Measurements from ENCODE around the gene CAMLG. TPM values are rescaled to one million over a fixed set of nuclear protein-coding genes. Genes with fewer than 3 reads are reported as not detected.
"Not testable (repeated sequence)": the region's sequence is repeated elsewhere in the genome, so short reads cannot be mapped to it uniquely, and the experiment has no call there.

CAMLG gene
- polyA plus RNA-seq, 3 donors: 61.9 to 74.7 (median 65.4) TPM

DNA sequence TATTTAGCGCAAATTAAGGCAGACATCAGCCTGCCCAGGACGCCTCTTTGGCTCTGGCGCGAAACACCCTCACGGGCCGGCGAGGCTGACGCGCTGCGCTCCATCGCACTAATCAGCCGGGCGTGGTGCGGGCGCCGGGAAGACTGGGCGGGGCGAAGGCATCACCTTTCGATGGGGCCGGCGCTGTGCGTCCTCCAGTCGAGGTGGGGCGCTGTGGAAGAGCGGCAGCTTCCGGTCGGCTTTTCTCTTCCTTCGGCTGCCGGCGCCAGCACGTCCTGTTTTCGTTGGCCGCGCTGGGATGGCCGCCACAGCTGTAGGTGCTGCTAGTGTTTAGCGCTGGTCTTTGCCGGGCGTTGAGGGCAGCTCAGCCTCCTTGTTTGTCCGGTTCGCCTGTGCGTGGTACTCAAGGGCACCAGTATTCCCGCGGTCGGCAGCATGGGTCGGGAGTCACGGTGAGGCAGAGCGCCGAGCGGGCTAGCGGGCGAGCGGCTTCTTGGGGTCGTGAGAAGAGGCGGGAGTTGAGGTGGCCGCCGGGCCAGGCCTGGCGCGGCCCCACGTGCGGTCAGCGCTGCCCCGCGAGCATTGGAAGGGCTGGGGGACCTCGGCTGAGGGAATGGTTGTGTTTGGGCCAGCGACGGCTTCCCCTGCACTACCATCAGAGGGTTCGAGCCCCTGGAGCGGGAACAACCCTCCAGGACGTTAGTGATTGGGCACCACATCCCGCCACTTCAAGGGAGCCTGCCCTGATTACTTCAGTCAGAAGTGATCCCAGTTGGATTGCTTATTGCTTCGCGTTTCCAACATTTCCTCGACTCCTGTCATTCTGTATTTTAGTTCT, 20.4 kb downstream of the CAMLG start, which contains the start of gene DDX46:
DDX46 (plus strand) TSS at position 276 of the 838 bp plus-strand sequence; CDS start at position 436, 160 bp downstream.
- DNase-seq (ENCODE audit: extremely low read depth in 1 of 11, low read depth in 9 of 11, low spot score in 4 of 11): peak; percentile 73 to 91 (median 90)

DNA sequence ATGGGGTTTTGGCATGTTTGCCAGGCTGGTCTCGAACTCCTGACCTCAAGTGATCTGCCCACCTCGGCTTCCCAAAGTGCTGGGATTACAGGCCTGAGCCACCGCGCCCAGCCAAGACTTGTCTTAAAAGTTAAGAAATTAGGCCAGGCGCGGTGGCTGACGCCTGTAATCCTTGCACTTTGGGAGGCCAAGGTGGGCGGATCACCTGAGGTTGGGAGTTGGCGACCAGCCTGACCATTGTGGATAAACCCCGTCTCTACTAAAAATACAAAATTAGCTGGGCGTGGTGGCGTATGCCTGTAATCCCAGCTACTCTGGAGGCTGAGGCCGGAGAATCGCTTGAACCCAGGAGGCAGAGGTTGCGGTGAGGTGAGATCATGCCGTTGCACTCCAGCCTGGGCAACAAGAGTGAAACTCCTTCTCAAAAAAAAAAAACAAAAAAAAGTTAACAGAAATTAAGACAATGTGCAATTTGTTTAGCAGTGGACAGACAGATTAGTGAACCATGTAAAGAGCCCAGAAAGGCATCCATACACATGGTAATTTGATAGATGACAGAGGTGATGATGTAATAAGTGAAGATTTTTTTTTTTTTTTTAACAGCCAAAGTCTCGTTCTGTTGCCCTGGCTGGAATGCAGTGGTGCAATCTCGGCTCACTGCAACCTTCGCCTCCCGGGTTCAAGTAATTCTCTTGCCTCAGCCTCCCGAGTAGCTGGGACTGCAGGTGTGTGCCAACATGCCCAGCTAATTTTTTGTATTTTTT, 29.4 kb downstream of the CAMLG start:
- DNase-seq (ENCODE audit: extremely low read depth in 1 of 11, low read depth in 9 of 11, low spot score in 4 of 11): not testable (repeated sequence)

DNA sequence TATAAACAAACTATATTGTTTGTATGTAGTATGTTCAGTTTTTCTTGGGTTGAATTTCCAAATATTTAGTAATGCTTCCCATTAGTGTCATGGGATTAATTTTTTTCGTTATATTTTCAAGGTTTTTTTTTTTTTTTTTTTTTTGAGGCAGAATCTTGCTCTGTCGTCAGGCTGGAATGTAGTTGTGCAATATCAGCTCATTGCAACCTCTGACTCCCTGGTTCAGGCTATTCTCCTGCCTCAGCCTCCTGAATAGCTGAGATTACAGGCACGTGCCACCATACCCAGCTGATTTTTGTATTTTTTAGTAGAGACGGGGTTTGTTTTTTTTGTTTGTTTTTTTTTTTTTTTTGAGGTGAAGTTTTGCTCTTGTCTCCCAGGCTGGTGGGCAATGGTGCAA, 30.9 kb downstream of the CAMLG start:
- no peak for DNase-seq (ENCODE audit: extremely low read depth in 1 of 11, low read depth in 9 of 11, low spot score in 4 of 11)

DNA sequence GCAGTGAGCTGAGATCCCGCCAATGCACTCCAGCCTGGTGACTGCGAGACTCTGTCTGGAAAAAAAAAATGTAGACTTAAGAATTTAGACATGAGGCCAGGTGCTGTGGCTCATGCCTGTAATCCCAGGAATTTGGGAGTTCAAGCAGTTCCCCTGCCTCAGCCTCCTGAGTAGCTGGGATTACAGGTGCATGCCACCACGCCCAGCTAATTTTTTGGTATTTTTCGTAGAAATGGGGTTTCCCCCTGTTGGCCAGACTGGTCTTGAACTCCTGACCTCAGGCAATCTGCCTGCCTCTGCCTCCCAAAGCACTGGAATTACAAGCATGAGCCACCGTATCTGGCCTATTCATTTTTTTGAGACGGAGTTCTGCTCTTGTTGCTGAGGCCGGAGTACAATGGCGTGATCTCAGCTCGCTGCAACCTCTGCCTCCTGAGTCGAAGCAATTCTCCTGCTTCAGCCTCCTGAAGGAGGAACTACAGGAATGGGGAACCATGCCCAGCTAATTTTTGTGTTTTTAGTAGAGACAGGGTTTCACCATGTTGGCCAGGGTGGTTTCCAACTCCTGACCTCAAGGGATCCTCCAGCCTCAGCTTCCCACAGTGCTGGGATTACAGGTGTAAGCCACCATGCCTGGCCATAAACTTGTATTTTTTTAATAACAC, 34.2 kb downstream of the CAMLG start:
- no peak for DNase-seq (ENCODE audit: extremely low read depth in 1 of 11, low read depth in 9 of 11, low spot score in 4 of 11)

DNA sequence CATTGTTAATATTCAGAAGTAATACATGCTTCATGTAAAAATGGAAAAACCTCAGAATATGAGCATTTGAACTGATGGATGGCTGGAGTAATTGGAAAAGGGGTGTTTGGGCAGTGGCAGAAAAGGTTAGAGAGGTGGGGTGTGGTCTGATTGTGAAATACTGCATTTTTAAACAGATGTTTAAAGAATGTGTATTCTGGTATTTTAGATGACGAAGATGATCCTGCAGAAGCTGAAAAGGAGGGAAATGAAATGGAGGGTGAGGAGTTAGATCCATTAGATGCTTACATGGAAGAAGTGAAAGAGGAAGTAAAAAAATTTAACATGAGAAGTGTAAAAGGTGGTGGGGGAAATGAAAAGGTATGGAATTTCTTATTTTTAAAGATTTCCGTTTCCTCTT, 39.0 kb downstream of the CAMLG start:
- DNase-seq (ENCODE audit: extremely low read depth in 1 of 11, low read depth in 9 of 11, low spot score in 4 of 11): no peak

DNA sequence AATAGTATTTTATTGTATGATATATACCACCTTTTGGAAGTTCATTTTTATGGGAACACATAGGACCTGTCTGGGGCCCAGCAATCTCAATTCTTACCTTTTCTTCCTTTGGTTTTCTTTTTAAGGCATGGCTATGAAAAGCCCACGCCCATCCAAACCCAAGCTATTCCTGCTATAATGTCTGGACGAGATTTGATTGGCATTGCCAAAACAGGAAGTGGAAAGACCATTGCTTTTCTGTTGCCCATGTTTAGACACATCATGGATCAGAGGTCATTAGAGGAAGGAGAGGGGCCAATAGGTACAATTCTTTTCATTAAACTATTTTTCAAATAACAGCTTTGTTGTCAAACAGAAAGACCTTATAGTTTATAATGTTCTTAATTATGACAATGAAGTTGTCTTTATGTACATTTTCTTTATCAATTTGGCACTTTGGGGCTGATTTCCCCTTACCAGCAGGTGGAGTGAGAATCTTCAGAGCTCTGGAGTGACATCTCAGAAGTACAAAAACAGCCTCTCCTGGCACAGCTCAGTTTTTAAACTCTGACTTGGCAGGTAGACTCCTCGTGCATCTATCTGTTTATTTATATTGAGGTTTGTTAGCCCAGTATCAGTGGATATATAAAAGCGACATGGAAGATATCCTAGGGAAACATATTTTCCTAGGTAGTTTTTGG, 46.0 kb downstream of the CAMLG start:
- DNase-seq (ENCODE audit: extremely low read depth in 1 of 11, low read depth in 9 of 11, low spot score in 4 of 11): no peak

DNA sequence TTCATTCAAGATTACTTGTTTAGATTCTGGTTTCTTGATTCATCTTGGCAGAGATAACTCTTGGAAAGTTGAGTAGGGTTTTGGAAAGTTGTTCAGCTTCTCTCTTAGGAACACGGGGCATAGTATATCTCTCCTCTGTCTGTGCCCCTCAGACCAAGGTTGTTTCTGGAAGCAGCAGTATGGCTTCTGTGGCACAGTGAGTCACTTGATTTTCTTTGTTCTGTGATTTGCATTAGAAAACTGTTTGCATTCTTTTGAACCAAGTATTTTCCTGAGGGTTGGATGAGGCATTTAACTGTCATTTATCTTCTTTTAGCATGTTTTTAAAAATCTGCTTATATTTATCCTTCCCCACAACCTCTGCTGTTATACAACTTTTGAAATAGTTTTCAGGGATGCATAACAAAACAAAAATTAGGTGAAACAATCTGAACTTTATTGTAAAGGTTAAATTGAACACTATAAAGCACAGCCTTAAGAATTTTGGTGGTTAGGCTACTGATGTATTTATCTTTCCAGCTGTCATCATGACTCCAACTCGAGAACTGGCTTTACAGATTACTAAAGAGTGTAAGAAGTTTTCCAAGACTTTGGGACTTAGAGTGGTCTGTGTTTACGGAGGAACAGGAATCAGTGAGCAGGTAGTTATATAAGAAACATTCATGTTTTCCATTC, 46.7 kb downstream of the CAMLG start:
- no peak for DNase-seq (ENCODE audit: extremely low read depth in 1 of 11, low read depth in 9 of 11, low spot score in 4 of 11)

DNA sequence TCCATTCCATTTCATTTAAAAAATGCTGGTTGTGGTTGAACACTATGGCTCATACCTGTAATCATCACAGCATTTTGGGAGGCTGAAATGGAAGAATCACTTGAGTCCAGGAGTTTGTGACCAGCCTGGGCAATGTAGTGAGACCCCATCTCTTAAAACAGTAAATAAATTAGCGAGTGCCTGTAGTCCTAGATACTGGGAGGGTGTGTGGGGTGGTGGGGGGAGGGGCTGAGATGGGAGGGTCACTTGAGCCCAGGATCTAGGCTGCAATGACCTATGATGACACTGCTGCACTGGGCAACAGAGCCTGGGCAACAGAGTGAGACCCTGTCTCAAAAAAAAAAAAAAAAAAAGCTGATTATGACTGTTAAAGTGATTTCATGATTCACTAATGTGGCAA, 49.3 kb downstream of the CAMLG start:
- no peak for DNase-seq (ENCODE audit: extremely low read depth in 1 of 11, low read depth in 9 of 11, low spot score in 4 of 11)

DNA sequence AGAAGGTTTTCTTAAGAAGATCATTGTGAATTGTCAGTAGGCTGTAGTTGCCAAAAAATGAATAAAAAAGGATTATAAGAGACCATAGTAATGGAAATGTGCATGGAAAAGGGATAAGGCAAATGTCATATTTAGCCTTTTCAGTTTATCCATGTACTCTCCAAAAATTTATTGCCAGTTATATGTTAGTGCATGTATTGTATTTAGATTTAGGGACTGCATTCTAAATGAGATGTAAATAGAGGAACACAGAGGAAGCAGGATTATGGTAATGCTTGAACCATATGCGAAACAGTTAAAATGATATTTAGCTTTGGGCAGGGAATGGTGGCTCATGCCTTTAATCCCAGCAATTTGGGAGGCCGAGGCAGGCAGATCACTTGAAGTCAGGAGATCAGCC, 53.2 kb downstream of the CAMLG start:
- DNase-seq (ENCODE audit: extremely low read depth in 1 of 11, low read depth in 9 of 11, low spot score in 4 of 11): no peak

DNA sequence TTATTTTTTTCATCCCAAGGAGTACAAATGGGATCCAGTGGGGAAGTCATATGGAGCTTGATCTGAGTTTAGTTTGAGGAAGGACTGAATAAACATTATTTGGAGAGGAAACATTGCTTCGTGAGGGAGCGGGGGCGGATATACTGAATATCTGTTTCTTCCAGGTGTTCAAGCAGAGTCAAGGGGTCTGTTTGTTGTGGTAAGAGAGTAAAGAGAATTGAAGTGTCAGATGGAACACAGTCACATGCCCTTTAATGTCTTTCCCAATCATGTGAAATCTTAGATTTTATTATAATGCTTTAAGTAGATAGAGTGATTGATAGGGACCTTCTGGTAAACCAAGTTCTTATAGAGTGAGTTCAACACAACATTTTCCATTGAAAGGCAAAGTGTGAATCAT, 53.9 kb downstream of the CAMLG start:
- DNase-seq (ENCODE audit: extremely low read depth in 1 of 11, low read depth in 9 of 11, low spot score in 4 of 11): no peak

DNA sequence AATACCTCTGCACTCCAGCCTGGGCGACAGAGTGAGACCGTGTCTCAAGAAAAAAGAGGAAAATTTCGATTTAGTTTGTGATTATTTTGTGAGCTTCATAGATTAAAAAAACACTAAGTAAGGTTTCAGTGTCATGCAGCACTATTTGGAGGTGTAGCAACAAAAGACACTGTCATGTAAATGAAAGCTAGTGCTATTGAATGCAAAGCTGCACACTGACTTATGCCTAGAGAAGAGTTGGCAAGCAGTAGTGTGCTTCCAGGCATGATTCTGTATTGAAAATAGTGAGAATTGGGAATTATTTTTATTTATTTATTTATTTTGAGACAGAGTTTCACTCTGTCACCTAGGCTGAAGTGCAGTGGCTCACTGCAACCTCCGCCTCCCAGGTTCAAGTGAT, 54.8 kb downstream of the CAMLG start:
- no peak for DNase-seq (ENCODE audit: extremely low read depth in 1 of 11, low read depth in 9 of 11, low spot score in 4 of 11)

DNA sequence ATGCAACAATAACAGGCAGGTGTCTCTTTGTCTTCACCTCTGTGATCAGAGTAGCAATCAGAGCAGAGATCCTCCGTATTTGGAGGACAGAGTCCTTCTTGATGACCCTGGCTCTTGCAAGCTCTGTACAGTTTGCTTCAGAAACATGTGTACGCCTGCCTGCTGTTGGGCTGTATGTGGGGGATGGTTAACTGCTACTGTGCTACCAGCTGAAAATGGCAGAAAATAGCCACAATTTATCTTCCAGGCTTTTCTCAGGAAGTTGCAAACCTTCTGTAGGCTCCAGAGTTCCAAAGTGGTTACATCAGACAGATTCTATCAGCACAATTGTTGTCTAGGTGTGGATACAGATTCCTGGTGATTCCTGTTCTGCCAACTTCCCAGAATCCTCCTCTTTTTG, 55.7 kb downstream of the CAMLG start:
- no peak for DNase-seq (ENCODE audit: extremely low read depth in 1 of 11, low read depth in 9 of 11, low spot score in 4 of 11)

DNA sequence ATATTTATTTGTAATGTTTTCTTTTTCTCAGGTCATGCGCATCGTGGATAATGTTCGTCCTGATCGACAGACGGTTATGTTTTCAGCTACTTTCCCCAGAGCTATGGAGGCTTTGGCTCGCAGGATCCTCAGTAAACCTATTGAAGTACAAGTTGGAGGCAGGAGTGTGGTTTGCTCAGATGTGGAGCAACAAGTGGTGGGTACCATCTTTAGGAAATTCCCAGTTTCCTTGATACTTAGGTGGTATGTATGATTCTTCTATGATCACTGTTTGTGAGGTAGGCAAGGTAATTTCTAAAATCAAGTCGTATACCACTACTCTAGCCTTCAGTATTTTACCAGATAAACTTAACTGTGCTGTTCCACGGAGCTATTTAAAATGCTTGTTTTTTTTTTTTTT, 56.5 kb downstream of the CAMLG start:
- DNase-seq (ENCODE audit: extremely low read depth in 1 of 11, low read depth in 9 of 11, low spot score in 4 of 11): no peak

DNA sequence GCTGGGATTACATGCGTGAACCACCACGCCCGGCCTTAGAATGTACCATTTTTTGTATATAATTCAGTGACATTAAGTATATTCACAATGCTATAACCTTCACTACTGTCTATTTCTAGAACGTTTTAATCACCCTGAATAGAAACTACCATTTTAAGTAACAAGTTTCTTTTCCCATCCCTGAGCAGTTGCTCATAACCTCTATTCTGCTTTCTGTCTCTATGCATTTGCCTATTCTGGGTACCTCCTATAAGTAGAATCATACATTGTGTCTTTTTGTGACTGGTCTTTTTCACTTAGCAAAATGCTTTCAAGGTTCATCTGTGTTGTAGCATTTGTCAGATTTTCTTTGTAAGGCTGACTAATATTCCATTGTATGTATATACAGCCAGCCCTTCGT, 60.1 kb downstream of the CAMLG start:
- no peak for DNase-seq (ENCODE audit: extremely low read depth in 1 of 11, low read depth in 9 of 11, low spot score in 4 of 11)

Other genes with a start within 250 kb of the CAMLG start
- 10 to 100 TPM in 2 of 3 donors, 1 to 10 TPM in 1; 9.3 to 16.5 (median 10.6) TPM for gene JADE2, start 212.9 kb upstream of the CAMLG start, polyA plus RNA-seq (ENCODE audit: insufficient read length in 3 of 3)
- gene SAR1B, start 105.7 kb upstream of the CAMLG start, polyA plus RNA-seq (ENCODE audit: insufficient read length in 3 of 3): 10 to 100 TPM; 38.4 to 44.1 (median 39.5) TPM
- 10 to 100 TPM; 20.5 to 23.1 (median 22.0) TPM for gene SEC24A, start 89.8 kb upstream of the CAMLG start, polyA plus RNA-seq (ENCODE audit: insufficient read length in 3 of 3)
- 10 to 100 TPM; 76.6 to 95.7 (median 89.7) TPM for gene DDX46, start 20.2 kb downstream of the CAMLG start, polyA plus RNA-seq (ENCODE audit: insufficient read length in 3 of 3)
- 100 to 1,000 TPM in 2 of 3 donors, 10 to 100 TPM in 1; 90.8 to 112 (median 108) TPM for gene C5orf24, start 107.4 kb downstream of the CAMLG start, polyA plus RNA-seq (ENCODE audit: insufficient read length in 3 of 3)
- 10 to 100 TPM; 80.0 to 89.5 (median 82.3) TPM for gene TXNDC15, start 135.8 kb downstream of the CAMLG start, polyA plus RNA-seq (ENCODE audit: insufficient read length in 3 of 3)
- 10 to 100 TPM; 10.5 to 16.5 (median 12.2) TPM for gene PCBD2, start 166.6 kb downstream of the CAMLG start, polyA plus RNA-seq (ENCODE audit: insufficient read length in 3 of 3)
- gene CATSPER3, start 229.4 kb downstream of the CAMLG start, polyA plus RNA-seq (ENCODE audit: insufficient read length in 3 of 3): 1 to 10 TPM in 2 of 3 donors, under 1 TPM in 1; 0.89 to 1.3 (median 1.3) TPM

Data from renal cortex interstitium (tissue), 11 donors.